NCI-H69 (cell line): Measurements from ENCODE around the gene SMPX.

Experiments used
- DNase-seq: peaks from one replicate; lab custom pipeline; 2025; lab: John Stamatoyannopoulos, UW

SMPX gene

DNA sequence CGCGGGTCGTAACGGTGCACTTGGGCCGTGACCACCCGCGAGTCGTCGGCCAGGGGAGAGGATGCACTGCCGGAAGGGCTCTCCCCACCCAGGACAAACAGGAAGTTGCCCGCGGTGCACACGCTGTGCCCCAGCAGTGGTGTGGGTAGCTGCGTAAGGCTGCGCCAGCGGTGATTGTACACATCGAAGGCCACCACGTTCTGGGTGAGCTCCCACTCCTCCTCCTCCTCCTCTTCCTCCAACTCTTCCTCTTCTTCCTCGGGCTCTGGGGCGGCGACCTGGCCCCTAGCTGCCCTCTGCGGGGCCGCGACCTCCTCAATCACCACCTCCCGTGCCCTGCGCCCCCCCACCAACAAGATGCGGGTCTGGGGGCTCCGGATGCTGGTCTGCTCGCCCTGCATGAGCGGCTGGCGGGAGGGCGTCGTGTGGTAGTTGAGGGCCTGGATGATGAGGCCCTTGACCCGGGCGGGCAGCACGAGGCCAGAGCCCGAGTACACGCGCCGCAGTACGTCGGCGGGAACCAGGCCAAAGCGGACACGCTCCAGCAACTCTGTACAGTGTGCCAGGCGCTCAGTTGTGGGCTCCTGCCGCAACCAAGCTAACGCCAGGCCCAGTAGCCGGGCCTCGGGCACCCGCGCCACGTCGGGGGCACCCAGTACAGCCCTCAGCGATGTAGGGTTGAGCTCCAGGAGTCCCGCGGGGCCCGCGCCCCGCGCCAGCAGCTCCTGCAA, 101.2 kb downstream of the SMPX start:
- no peak for DNase-seq
